SW480 (cell line): ENCODE results near the gene CCDC68.
"Not testable (repeated sequence)": the region's sequence is repeated elsewhere in the genome, so short reads cannot be mapped to it uniquely, and the experiment has no call there.

Experiments
- DNase-seq: peaks from one replicate; pipeline ENCODE4 v3.0.0-alpha.2; 2016; ENCODE audit warnings: low spot score

The CCDC68 gene

DNA sequence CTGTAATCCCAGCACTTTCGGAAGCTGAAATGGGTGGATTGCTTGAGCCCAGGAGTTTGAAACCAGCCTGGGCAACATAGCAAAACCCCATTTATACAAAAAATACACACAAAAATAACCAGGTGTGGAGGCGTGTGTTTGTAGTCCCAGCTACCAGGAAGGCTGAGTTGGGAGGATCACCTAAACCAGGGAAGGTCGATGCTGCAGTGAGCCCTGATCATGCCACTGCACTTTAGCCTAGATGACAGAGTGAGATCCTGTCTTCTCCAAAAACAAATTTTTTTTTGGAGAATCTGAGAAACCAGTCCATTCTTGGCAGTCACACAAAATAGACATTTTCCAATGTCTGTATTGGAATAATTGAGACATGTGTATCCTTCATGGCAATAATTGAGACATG lies 84.2 kb downstream of the CCDC68 start:
- DNase-seq: no peak

- no peak for DNase-seq
Measured at GRCh38 chr18:54873884-54874255, 85.4 kb downstream of the CCDC68 start.

DNA sequence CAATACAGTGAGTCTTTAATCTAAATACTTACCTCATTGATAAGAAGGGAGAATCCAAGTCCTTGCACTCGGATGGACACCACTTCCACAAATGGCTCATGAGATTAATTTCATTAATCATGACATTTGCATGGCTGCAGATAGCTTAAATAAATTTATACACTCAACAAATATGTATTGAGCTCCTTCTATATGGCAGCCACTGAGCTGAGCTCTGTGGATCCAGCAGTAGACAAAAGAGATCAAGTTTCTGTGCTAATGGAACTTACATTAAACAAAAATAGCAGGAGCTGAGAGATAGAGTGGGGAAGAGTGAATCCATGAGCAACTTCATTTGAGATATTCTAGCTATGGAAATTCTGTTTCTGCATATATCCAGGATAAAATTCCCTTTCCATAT lies 86.6 kb downstream of the CCDC68 start:
- DNase-seq: no peak

DNA sequence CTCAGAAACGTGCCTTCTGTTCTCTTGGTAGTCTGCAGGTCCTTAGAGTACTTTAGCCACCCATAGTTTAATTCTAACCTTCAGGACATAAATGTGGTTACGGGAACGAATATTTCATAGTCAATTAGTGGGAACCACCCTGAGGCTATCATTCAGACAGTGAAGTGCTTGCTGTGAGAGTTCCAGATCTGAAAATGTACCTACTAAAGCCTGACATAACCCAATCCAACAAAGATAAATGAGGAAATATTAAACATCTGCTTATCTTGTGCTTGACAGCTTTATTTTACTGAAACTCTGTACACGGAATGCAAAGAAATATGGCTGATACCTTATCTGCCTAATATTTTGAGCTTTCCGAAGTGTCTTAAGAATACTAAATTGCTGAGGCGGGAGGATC lies 88.0 kb downstream of the CCDC68 start:
- no peak for DNase-seq

DNA sequence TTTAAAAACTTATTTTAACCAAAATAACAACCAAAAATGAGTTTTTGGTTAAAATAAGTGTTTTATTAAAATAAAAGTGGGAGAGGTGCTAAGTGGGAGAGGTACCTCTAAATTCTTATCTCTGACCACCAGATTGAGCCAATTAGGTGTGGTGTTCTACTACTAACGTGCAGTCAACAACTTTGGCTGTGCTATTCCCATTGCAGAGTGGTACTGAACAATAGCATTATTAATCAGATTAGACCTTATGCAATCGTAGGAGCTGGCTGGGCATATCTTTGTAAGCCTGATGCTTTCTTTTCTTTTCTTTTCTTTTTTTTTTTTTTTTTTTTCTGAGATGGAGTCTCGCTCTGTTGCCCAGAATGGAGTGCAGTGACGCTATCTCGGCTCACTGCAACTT lies 92.1 kb downstream of the CCDC68 start:
- no peak for DNase-seq

- DNase-seq: no peak
Measured at GRCh38 chr18:54860941-54861340, 98.3 kb downstream of the CCDC68 start.

DNA sequence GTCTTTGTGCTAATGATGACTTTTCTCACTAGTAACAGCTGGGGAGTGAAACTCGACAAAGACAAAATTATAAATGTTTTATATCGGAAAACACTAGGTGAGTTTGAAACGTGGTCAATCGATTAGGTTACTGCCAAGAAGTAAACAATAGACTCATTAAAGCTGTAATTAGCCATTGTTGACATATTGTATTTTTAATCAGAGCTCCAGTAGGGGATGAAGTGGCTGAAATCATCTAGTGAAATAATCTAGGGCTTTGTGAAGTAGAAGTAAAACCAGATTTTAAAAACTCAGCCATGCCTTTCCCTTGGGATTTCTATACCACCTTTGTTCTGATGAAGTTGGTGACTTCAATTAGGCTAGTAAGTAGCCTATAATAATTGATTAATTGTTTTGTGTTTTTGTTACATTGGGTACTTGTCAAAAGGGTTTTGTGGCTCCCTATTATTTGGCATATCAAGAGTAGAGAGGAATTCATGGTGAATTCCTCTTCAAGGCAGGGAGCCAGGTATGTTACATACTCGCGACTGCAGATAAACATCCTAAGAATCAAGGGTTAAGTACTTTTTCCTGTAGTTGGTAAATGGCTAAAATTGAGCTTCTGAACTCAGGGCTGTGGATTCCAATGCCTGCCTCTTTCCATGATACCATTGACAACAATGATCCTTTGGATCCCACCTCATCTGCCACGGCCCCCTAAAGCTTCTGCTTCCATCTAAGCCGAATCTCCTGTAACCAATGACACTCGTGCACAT lies 99.4 kb downstream of the CCDC68 start:
- DNase-seq: no peak

- DNase-seq: no peak
Measured at GRCh38 chr18:54857499-54857898, 101.8 kb downstream of the CCDC68 start.

GRCh38 chr18:54856105-54856646 lies 103.1 kb downstream of the CCDC68 start:
- no peak for DNase-seq

- DNase-seq: not testable (repeated sequence)
Measured at GRCh38 chr18:54855050-54855449, 104.2 kb downstream of the CCDC68 start.

GRCh38 chr18:54852780-54853675 lies 106.2 kb downstream of the CCDC68 start:
- DNase-seq: no peak
